Stimulated activated CD4-positive, alpha-beta T cell treated with anti-CD3 and anti-CD28 coated beads, Interleukin-12 subunit alpha, Interleukin-12 subunit beta, amount 100 ng/mL, for 4 hours (primary cell): ENCODE results near the gene IRS1.

Experiments used
- DNase-seq: peaks from one replicate; pipeline ENCODE4 v3.0.0-alpha.2; 2020

The IRS1 gene

GRCh38 chr2:226788881-226789490 is 10.6 kb downstream of the IRS1 start:
- DNase-seq, result no peak

GRCh38 chr2:226788064-226788463 is 11.6 kb downstream of the IRS1 start:
- no peak for DNase-seq

GRCh38 chr2:226783885-226784284 is 15.7 kb downstream of the IRS1 start:
- no peak for DNase-seq

GRCh38 chr2:226782092-226782713 is 17.4 kb downstream of the IRS1 start:
- DNase-seq, result no peak

- DNase-seq, result no peak
These were observed 19.2 kb downstream of the IRS1 start for GRCh38 chr2:226780431-226780830.

- DNase-seq, result no peak
These were observed 22.0 kb downstream of the IRS1 start for GRCh38 chr2:226777611-226778010.

GRCh38 chr2:226776104-226776503 is 23.5 kb downstream of the IRS1 start:
- DNase-seq, result no peak

GRCh38 chr2:226775032-226775509 is 24.5 kb downstream of the IRS1 start:
- DNase-seq, result no peak

GRCh38 chr2:226773291-226773690 is 26.3 kb downstream of the IRS1 start:
- no peak for DNase-seq

- no peak for DNase-seq
These were observed 27.0 kb downstream of the IRS1 start for GRCh38 chr2:226772389-226773179.

- no peak for DNase-seq
These were observed 28.6 kb downstream of the IRS1 start for GRCh38 chr2:226771067-226771466.

GRCh38 chr2:226767056-226767813 is 32.4 kb downstream of the IRS1 start:
- no peak for DNase-seq

GRCh38 chr2:226766352-226767055 is 33.1 kb downstream of the IRS1 start:
- DNase-seq, result no peak

- no peak for DNase-seq
These were observed 36.3 kb downstream of the IRS1 start for GRCh38 chr2:226763320-226763719.

- DNase-seq, result no peak
These were observed 38.4 kb downstream of the IRS1 start for GRCh38 chr2:226761195-226761583.

GRCh38 chr2:226760412-226761194 is 39.0 kb downstream of the IRS1 start:
- no peak for DNase-seq

- no peak for DNase-seq
These were observed 39.9 kb downstream of the IRS1 start for GRCh38 chr2:226759768-226760167.

GRCh38 chr2:226758921-226759640 is 40.5 kb downstream of the IRS1 start:
- no peak for DNase-seq

- DNase-seq, result no peak
These were observed 43.5 kb downstream of the IRS1 start for GRCh38 chr2:226756131-226756530.

- no peak for DNase-seq
These were observed 44.0 kb downstream of the IRS1 start for GRCh38 chr2:226755631-226756030.
